HepG2 (cell line): ENCODE measurements around the gene FAM240A. TPM values are rescaled to one million over a fixed set of nuclear protein-coding genes. Genes with fewer than 3 reads are reported as not detected.

Experiments used
- ATAC-seq: fragments of 200-7000 bp; cut with Tn5 transposase; 3 replicates; pipeline ENCODE4 v1.9.1; 2020; ENCODE audit warnings: mild to moderate bottlenecking, moderate library complexity
- BruUV-seq: library from RNA; stranded (reverse); fragments of 400-500 nt; replicated peaks from 2 replicates; lab custom pipeline; 2021; lab: Mats Ljungman, UMichigan
- CTCF ChIA-PET: fragments of 300-600 bp; formaldehyde crosslinking; extraction: SDS; loops from one replicate; lab custom pipeline; 2021; ENCODE audit warnings: low total read pairs, inconsistent platforms, low intra/inter-chr PET ratio; lab: Yijun Ruan, JAX
- POLR2A ChIA-PET: fragments of 350-600 bp; sonication (Branson Sonifier 250); formaldehyde crosslinking; loops from one replicate; lab custom pipeline; 2020; ENCODE audit warnings: antibody characterized with exemption, inconsistent platforms; lab: Yijun Ruan, JAX
- DNase-seq: peaks from one replicate; pipeline ENCODE4 v3.0.0-alpha.2; 2015; ENCODE audit warnings: low spot score
- FAIRE-seq: peaks from 3 replicates; lab custom pipeline; 2011; peaks lifted over from hg19 to GRCh38; lab: Jason Lieb, UNC
- H2AFZ ChIP-seq: one replicate; pipeline ENCODE4 v1.6.1; 2011; ENCODE audit warnings: low read length, inconsistent platforms
- H3K27ac ChIP-seq: fragments of 300-600 bp; 3 replicates; pipeline ENCODE4 v1.8.0; 2011; ENCODE audit warnings: mixed run types, mild to moderate bottlenecking, mixed read lengths, low read length, inconsistent platforms; ENCODE audit not compliant: insufficient read depth; ENCODE audit errors: extremely low read length
- H3K27me3 ChIP-seq, 2 experiments: fragments of 200-600 bp in 1 of 2; 2 replicates in 1 of 2; 3 replicates in 1 of 2; pipeline versions ENCODE4 v1.6.0 to v1.8.0; 2011; ENCODE audit warnings: low read length in 2 of 2, mild to moderate bottlenecking in 2 of 2, moderate library complexity in 2 of 2, inconsistent platforms in 1 of 2; ENCODE audit not compliant: insufficient read depth in 2 of 2, control insufficient read depth in 1 of 2
- H3K36me3 ChIP-seq, 2 experiments: fragments of 200-600 bp in 1 of 2; replicated peaks in 1 of 2; 2 replicates in 1 of 2; 3 replicates in 1 of 2; pipeline versions ENCODE4 v1.5.1 to v1.8.0; 2011; ENCODE audit warnings: low read length in 2 of 2, inconsistent platforms in 1 of 2; ENCODE audit not compliant: insufficient read depth in 2 of 2, control insufficient read depth in 1 of 2
- H3K4me1 ChIP-seq: 2 replicates; pipeline ENCODE4 v1.5.1; 2012; ENCODE audit warnings: low read length, inconsistent platforms; ENCODE audit not compliant: insufficient read depth
- H3K4me2 ChIP-seq: 2 replicates; pipeline ENCODE4 v1.6.0; 2011; ENCODE audit warnings: low read depth, low read length, inconsistent platforms
- H3K4me3 ChIP-seq, 3 experiments: fragments of 200-600 bp in 1 of 3; sonication (generic), shearing (Covaris generic) in 1 of 3; replicated peaks in 1 of 3; 2 replicates each; pipeline ENCODE4 v1.5.1; 2011 to 2016; ENCODE audit warnings: low read length in 3 of 3, inconsistent platforms in 2 of 3, low read depth in 2 of 3, mild to moderate bottlenecking in 2 of 3, control low read depth in 1 of 3, mixed read lengths in 1 of 3; ENCODE audit not compliant: insufficient read depth in 1 of 3
- H3K79me2 ChIP-seq: one replicate; pipeline ENCODE4 v1.6.1; 2011; ENCODE audit warnings: low read length, inconsistent platforms; ENCODE audit not compliant: insufficient read depth
- H3K9ac ChIP-seq: 2 replicates; pipeline ENCODE4 v1.6.0; 2011; ENCODE audit warnings: mild to moderate bottlenecking, low read depth, low read length, inconsistent platforms; ENCODE audit not compliant: insufficient read depth
- H3K9me3 ChIP-seq: 2 replicates; pipeline ENCODE4 v1.5.1; 2012; ENCODE audit warnings: mild to moderate bottlenecking, low read length
- H4K20me1 ChIP-seq: 2 replicates; pipeline ENCODE4 v1.6.0; 2011; ENCODE audit warnings: inconsistent platforms, mild to moderate bottlenecking, low read length, moderate library complexity; ENCODE audit not compliant: insufficient read depth
- ELF1 ChIP-seq: sonication (generic); formaldehyde crosslinking; IDR thresholded peaks from 2 replicates; pipeline ENCODE4 v1.4.0; 2020; ENCODE audit warnings: missing genetic modification reagents
- FOSL1 ChIP-seq: sonication (generic); formaldehyde crosslinking; IDR thresholded peaks from 2 replicates; pipeline ENCODE4 v1.9.0; 2021; ENCODE audit warnings: missing genetic modification reagents, borderline replicate concordance
- KDM5B ChIP-seq: sonication (generic); formaldehyde crosslinking; IDR thresholded peaks from 2 replicates; pipeline ENCODE4 v1.4.0; 2020; ENCODE audit warnings: missing genetic modification reagents, mild to moderate bottlenecking, borderline replicate concordance
- MIXL1 ChIP-seq: IDR thresholded peaks from 2 replicates; pipeline ENCODE4 v1.6.1; 2016
- MYNN ChIP-seq: sonication (generic); formaldehyde crosslinking; IDR thresholded peaks from 2 replicates; pipeline ENCODE4 v1.4.0; 2020; ENCODE audit warnings: mild to moderate bottlenecking, low read depth, missing genetic modification reagents
- NR2F1 ChIP-seq, 2 experiments: fragments of 450-650 bp in 1 of 2; formaldehyde crosslinking in 1 of 2; IDR thresholded peaks; 2 replicates each; pipeline versions ENCODE4 v1.5.0 to v1.6.1; 2016 to 2020; ENCODE audit warnings: mild to moderate bottlenecking in 1 of 2, missing compliant biosample characterization in 1 of 2, missing genetic modification reagents in 1 of 2, moderate library complexity in 1 of 2
- NR2F6 ChIP-seq, 2 experiments: IDR thresholded peaks; 2 replicates each; pipeline ENCODE4 v1.6.1; 2016; ENCODE audit warnings: antibody characterized with exemption in 1 of 2, mild to moderate bottlenecking in 1 of 2
- PTBP1 ChIP-seq: fragments of 200-400 bp; formaldehyde crosslinking; IDR thresholded peaks from 2 replicates; pipeline ENCODE4 v1.6.1; 2018; ENCODE audit warnings: low read length, low read depth; ENCODE audit not compliant: poor library complexity, severe bottlenecking
- STAT6 ChIP-seq: sonication (generic); formaldehyde crosslinking; IDR thresholded peaks from 2 replicates; pipeline ENCODE4 v1.4.0; 2020; ENCODE audit warnings: missing genetic modification reagents, mild to moderate bottlenecking, borderline replicate concordance
- TBX2 ChIP-seq: sonication (generic); formaldehyde crosslinking; IDR thresholded peaks from 2 replicates; pipeline ENCODE4 v1.5.0; 2020; ENCODE audit warnings: missing genetic modification reagents, mild to moderate bottlenecking, borderline replicate concordance
- UBTF ChIP-seq: sonication (generic); formaldehyde crosslinking; IDR thresholded peaks from 2 replicates; pipeline ENCODE4 v1.4.0; 2020; ENCODE audit warnings: mild to moderate bottlenecking, missing genetic modification reagents
- ZNF234 ChIP-seq: sonication (generic); formaldehyde crosslinking; conservative IDR thresholded peaks from 2 replicates; pipeline ENCODE4 v1.5.1; 2020; ENCODE audit warnings: mild to moderate bottlenecking, missing genetic modification reagents
- ZNF775 ChIP-seq: sonication (generic); formaldehyde crosslinking; IDR thresholded peaks from 2 replicates; pipeline ENCODE4 v1.4.0; 2020; ENCODE audit warnings: missing genetic modification reagents, mild to moderate bottlenecking, moderate library complexity, borderline replicate concordance
- WGBS: methylation state at CpG from one replicate; pipeline ENCODE4 v1.1.6; 2017; ENCODE audit warnings: low lambda C conversion rate; 5-methylcytosine and 5-hydroxymethylcytosine counted together
- in situ Hi-C: cut with HindIII; loops from 2 replicates; pipeline ENCODE4 v1.10.0; 2017; ENCODE audit warnings: low pct_unique_long_range_greater_than_20kb; ENCODE audit not compliant: extremely low pct_ligation_motif_present
- intact Hi-C: fragments of 100-400 bp; cut with micrococcal nuclease; formaldehyde crosslinking; loops from one replicate; pipeline ENCODE4 v1.10.0; 2022; ENCODE audit not compliant: unreplicated experiment
- polyA plus RNA-seq, 8 experiments: library from polyadenylated mRNA; depleted of rRNA in 3 of 8; stranded (reverse) in 7 of 8; unstranded in 1 of 8; fragments of >200 nt; fragmentation: Illumina TruSeq in 4 of 8; extraction: Trizol in 4 of 8; gene quantifications; 2 replicates each; pipeline versions ENCODE4 v1.2.1 to v1.2.3, GENCODE V29; 2011 to 2016; ENCODE audit warnings: low read depth in 4 of 8, missing spikeins in 1 of 8, mixed read lengths in 1 of 8; ENCODE audit not compliant: insufficient read depth in 1 of 8
- total RNA-seq, 5 experiments: library from RNA; depleted of rRNA; stranded (reverse); fragments of >200 nt; fragmentation: Illumina TruSeq; extraction: Trizol; gene quantifications; 2 replicates each; pipeline ENCODE4 v1.2.3, GENCODE V29; 2016; ENCODE audit warnings: low read depth in 1 of 5
- TF ChIP-seq, protein P1 (sequence below): sonication (generic); formaldehyde crosslinking; IDR thresholded peaks from 2 replicates; pipeline ENCODE4 v1.5.0; 2020; ENCODE audit warnings: mild to moderate bottlenecking, missing genetic modification reagents, borderline replicate concordance
- TF ChIP-seq, protein P2 (sequence below): sonication (generic); formaldehyde crosslinking; conservative IDR thresholded peaks from 2 replicates; pipeline ENCODE4 v1.4.0; 2020; ENCODE audit warnings: missing genetic modification reagents

The FAM240A gene
- total and polyA plus RNA-seq, 2 of the 13 experiments (the other 11 are each of a cell fraction or from before 2014, with no cell fraction given) = not detected

- Histone ChIP-seq H3K79me2 (no peaks in the 10 kb centered on the region), H2AFZ (no peak overlapping the region), H3K27ac (peak overlapping the region; percentile 33), H3K27me3 (no peaks in the 10 kb centered on the region), H3K4me2 (peak overlapping the region; percentile 28), H3K4me1 (peaks cover 60% of the 10 kb centered on the region), H3K4me3 (no peak overlapping the region), H4K20me1 (no peaks in the 10 kb centered on the region), H3K9me3 (no peaks in the 10 kb centered on the region), H3K36me3 (no peaks in the 10 kb centered on the region), H3K9ac (no peak overlapping the region)
- ATAC-seq (no peak), DNase-seq (no peak), FAIRE-seq (no peak)
- in situ Hi-C loops (no loop called here), intact Hi-C loops (loop anchor here (1.0 kb wide), 1 partner anchor 9 kb away; the partner anchor contains the start of gene LRRC2)
- WGBS = 60% methylated on average over 5 of the region's 5 CpGs
- TF ChIP-seq MYNN (CRISPR knock-in tag) = no peak
- no peak for TF ChIP-seq ZNF775 (CRISPR knock-in tag)
- no peak for TF ChIP-seq PTBP1
- TF ChIP-seq ZNF234 (CRISPR knock-in tag) = no peak
- TF ChIP-seq, protein P1, sequence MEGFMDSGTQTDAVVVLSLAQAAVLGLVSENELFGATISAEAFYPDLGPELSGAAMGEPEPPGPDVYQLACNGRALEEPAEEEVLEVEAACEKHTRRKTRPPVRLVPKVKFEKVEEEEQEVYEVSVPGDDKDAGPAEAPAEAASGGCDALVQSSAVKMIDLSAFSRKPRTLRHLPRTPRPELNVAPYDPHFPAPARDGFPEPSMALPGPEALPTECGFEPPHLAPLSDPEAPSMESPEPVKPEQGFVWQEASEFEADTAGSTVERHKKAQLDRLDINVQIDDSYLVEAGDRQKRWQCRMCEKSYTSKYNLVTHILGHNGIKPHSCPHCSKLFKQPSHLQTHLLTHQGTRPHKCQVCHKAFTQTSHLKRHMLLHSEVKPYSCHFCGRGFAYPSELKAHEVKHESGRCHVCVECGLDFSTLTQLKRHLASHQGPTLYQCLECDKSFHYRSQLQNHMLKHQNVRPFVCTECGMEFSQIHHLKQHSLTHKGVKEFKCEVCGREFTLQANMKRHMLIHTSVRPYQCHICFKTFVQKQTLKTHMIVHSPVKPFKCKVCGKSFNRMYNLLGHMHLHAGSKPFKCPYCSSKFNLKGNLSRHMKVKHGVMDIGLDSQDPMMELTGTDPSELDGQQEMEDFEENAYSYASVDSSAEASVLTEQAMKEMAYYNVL (CRISPR knock-in tag) = no peak
- TF ChIP-seq NR2F1 (CRISPR knock-in tag; IDR thresholded peaks at IDR 0.05) = 0 out of 4 replicates have a peak, but pooled peaks of 1 of the 2 experiments have one; percentile 15
- no peak for TF ChIP-seq UBTF (CRISPR knock-in tag)
- no peak for TF ChIP-seq TBX2
- no peak for TF ChIP-seq STAT6 (CRISPR knock-in tag)
- TF ChIP-seq, protein P2, sequence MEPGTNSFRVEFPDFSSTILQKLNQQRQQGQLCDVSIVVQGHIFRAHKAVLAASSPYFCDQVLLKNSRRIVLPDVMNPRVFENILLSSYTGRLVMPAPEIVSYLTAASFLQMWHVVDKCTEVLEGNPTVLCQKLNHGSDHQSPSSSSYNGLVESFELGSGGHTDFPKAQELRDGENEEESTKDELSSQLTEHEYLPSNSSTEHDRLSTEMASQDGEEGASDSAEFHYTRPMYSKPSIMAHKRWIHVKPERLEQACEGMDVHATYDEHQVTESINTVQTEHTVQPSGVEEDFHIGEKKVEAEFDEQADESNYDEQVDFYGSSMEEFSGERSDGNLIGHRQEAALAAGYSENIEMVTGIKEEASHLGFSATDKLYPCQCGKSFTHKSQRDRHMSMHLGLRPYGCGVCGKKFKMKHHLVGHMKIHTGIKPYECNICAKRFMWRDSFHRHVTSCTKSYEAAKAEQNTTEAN = no peak
- no peak for TF ChIP-seq MIXL1 (CRISPR knock-in tag)
- peak; percentile 50 for TF ChIP-seq NR2F6 (IDR thresholded peaks at IDR 0.05)
- TF ChIP-seq NR2F6 (CRISPR knock-in tag; IDR thresholded peaks at IDR 0.05) = peak; percentile 55
- TF ChIP-seq ELF1 (CRISPR knock-in tag) = no peak
- TF ChIP-seq FOSL1 (CRISPR knock-in tag) = no peak
- no peak for TF ChIP-seq KDM5B (CRISPR knock-in tag)
- no TSS peak for BruUV-seq
- CTCF ChIA-PET = no interaction called here
- POLR2A ChIA-PET = interaction anchor here (1.2 to 1.6 kb wide), 2 partner anchors 8 to 17 kb away, joined by 3 to 4 read pairs; no protein-coding TSS in a partner anchor
Observed at GRCh38 chr3:46574881-46575576, 37.3 kb upstream of the FAM240A start.
